Frontal cortex (tissue), 4 donors: Measurements from ENCODE around the gene AGT. TPM values are rescaled to one million over a fixed set of nuclear protein-coding genes. Genes with fewer than 3 reads are reported as not detected.
"Not testable (repeated sequence)": the region's sequence is repeated elsewhere in the genome, so short reads cannot be mapped to it uniquely, and the experiment has no call there.

Experiments
- DNase-seq, 2 donors: peaks; one replicate each; pipeline ENCODE4 v3.0.0; 2012; ENCODE audit warnings: low spot score in 2 of 2
- FAIRE-seq: peaks from 2 replicates; lab custom pipeline; 2012; peaks lifted over from hg19 to GRCh38; lab: Jason Lieb, UNC
- total RNA-seq: library from RNA; depleted of rRNA; stranded (reverse); fragments of >200 nt; gene quantifications from one replicate; pipeline ENCODE4 v1.2.3, GENCODE V29; 2014
- donor health status: control.
- donor health status: control.
- donor health status: control.

The AGT gene
- total RNA-seq, 1 donor from 2014 or later: 4.1 TPM

DNA sequence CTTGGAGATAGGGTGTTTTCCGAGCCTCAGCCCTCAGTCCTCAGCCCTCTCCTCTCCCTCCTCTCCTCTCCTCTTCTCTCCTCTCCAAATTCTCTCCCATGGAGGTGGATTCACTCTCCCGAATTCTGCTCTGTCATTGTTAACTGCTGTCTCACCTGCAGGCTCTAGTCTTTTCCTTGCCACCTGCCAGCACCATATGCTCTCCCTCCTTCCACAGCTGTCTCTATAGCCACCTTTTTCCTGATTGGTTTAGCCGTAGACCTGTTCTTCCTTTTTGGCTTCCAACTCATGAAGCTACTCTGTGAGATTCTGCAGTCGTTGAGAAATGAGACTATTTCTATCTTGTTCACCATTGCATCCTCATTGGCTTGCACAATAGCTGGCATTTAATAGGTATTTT lies 51.9 kb downstream of the AGT start:
- FAIRE-seq: no peak
- no peak for DNase-seq

DNA sequence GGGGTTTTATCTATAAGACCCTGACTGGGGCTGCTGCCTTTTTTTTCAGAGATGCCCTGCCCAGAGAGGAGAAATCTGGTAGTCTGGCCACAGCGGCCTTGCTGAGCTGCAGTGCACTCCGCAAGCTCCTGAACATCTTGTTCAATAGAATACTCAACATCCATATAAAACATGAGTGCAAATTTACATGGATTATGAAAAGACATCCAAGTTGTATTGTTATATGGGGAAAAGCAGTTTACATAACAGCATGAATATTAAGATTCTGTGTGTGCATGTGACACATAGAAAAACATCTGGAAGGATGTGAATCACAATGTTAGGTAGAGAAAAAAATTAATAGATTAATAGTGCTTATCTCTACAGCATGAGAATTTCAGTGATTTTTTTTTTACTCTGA lies 55.2 kb downstream of the AGT start:
- FAIRE-seq (no peak), DNase-seq (no peak)

DNA sequence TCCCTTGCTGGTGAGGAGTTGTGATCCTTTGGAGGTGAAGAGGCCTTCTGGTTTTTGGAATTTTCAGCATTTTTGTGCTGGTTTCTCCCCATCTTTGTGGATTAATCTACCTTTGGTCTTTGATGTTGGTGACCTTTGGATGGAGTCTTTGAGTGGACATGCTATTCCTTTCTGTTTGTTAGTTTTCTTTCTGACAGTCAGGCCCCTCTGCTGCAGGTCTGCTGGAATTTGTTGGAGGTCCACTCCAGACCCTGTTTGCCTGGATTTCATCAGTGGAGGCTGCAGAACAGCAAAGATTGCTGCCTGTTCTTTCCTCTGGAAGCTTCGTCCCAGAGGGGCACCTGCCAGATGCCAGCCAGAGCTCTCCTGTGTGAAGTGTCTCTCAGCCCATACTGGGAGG lies 55.8 kb downstream of the AGT start:
- FAIRE-seq, DNase-seq: not testable (repeated sequence)

DNA sequence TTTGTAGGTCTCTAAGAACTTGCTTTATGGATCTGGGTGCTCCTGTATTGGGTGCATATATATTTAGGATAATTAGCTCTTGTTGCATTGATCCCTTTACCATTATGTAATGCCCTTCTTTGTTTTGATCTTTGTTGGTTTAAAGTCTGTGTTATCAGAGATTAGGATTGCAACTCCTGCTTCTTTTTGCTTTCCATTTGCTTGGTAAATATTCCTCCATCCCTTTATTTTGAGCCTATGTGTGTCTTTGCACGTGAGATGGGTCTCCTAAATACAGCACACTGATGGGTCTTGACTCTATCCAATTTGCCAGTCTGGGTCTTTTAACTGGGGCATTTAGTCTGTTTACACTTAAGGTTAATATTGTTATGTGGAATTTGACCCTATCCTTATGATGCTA lies 57.2 kb downstream of the AGT start:
- not testable (repeated sequence) for FAIRE-seq, DNase-seq

Other genes starting within 250 kb of the AGT start
- 34.6 TPM for gene COG2, start 71.6 kb downstream of the AGT start, total RNA-seq
- gene CAPN9, start 33.3 kb upstream of the AGT start, total RNA-seq: under 0.01 TPM
- 16.3 TPM for gene C1orf198, start 154.4 kb upstream of the AGT start, total RNA-seq